22Rv1 (cell line): ENCODE data around the gene HAT1.
A peak's percentile ranks its signal among the peaks of the same experiment; 100 is the strongest.

Experiments used
- H3K27ac ChIP-seq: fragments of 450-650 bp; 2 replicates; pipeline ENCODE4 v1.5.1; 2017
- ZFX ChIP-seq: fragments of 450-650 bp; IDR thresholded peaks from 2 replicates; pipeline ENCODE4 v1.6.1; 2017; ENCODE audit warnings: antibody characterized with exemption, borderline replicate concordance
- TF ChIP-seq, protein P1 (sequence below): fragments of 450-650 bp; IDR thresholded peaks from 2 replicates; pipeline ENCODE4 v1.5.1; 2017; ENCODE audit warnings: mild to moderate bottlenecking

HAT1 gene

DNA sequence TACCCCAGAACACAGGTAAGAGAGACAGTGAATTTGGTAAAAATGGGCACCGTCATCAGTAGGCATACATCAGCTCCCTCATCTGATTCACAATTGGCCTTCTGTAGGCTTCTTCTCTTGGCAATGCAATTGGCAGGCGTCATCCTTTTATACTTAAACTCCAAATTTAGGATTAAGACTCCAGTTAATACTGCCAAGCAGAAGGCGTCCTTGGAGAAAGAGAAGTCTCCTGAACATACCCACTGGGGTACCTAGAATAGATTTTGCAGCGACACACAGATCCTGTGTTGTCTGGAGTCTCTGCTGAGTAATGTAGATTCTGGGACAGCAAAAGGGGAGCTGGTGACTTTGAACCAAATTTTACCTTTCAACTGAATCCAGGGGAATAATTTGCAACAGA lies 76.9 kb downstream of the HAT1 start:
- peak overlapping the region; percentile 72 for H3K27ac ChIP-seq
- TF ChIP-seq, protein P1, sequence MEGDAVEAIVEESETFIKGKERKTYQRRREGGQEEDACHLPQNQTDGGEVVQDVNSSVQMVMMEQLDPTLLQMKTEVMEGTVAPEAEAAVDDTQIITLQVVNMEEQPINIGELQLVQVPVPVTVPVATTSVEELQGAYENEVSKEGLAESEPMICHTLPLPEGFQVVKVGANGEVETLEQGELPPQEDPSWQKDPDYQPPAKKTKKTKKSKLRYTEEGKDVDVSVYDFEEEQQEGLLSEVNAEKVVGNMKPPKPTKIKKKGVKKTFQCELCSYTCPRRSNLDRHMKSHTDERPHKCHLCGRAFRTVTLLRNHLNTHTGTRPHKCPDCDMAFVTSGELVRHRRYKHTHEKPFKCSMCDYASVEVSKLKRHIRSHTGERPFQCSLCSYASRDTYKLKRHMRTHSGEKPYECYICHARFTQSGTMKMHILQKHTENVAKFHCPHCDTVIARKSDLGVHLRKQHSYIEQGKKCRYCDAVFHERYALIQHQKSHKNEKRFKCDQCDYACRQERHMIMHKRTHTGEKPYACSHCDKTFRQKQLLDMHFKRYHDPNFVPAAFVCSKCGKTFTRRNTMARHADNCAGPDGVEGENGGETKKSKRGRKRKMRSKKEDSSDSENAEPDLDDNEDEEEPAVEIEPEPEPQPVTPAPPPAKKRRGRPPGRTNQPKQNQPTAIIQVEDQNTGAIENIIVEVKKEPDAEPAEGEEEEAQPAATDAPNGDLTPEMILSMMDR: no peak
- TF ChIP-seq ZFX: no peak

- peak within 1 kb of the TSS; percentile 72 for H3K27ac ChIP-seq
- TF ChIP-seq ZFX: no peak
- TF ChIP-seq, protein P1: no peak
Observed at GRCh38 chr2:171999604-172000469, 77.6 kb downstream of the HAT1 start, which contains the start of gene METAP1D. Gene METAP1D (plus strand): TSS chr2:171999953. CDS start chr2:171999970, 17 bp downstream.

DNA sequence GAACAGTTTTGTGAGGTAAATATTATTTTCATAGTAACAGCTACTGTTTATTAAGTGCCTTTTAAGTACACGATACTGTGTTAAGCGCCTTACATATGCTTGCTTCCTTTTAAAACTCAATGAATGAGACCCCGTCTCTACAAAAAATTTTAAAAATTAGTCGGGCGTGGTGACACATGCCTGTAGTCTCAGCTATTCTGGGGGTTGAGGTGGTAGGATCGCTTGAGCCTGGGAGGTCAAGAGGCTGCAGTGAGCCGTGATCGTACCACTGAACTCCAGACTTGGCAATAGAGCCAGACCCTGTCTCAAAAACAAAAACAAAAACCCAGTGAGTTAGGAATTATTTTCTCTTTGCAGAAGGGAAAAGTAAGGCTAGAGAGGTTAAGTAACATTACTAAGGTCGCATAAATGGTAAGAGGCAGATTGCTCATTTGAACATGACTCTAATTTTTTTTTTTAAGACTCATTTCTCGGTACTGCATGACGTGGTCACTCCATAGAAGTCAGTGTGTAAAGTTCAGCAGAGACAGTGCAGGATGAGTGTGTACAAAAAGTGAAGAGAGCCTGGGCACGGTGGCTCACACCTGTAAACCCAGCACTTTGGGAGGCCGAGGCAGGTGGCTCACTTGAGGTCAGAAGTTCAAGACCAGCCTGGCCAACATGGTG lies 78.6 kb downstream of the HAT1 start:
- TF ChIP-seq ZFX: no peak
- TF ChIP-seq, protein P1: no peak
- H3K27ac ChIP-seq: peak overlapping the region; percentile 72

DNA sequence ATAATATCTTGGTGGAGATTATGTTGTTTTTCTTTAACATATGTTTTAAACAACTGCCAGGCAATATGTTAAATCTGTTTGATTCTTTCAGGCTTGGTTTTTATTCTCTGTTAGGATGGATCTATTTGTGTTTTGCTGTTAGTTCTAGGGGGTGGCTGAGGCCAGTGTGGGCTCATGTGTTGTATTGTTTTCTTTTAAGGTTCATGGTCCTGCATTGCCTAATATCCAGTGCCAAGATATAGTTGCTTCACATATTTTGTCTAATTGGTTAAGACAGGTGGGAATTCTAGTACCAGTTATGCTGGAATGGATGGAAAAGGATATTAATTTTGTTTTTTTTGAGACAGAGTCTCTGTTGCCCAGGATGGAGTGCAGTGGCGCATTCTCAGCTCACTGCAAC lies 85.1 kb downstream of the HAT1 start:
- no peak overlapping the region for H3K27ac ChIP-seq
- TF ChIP-seq, protein P1: no peak
- no peak for TF ChIP-seq ZFX

DNA sequence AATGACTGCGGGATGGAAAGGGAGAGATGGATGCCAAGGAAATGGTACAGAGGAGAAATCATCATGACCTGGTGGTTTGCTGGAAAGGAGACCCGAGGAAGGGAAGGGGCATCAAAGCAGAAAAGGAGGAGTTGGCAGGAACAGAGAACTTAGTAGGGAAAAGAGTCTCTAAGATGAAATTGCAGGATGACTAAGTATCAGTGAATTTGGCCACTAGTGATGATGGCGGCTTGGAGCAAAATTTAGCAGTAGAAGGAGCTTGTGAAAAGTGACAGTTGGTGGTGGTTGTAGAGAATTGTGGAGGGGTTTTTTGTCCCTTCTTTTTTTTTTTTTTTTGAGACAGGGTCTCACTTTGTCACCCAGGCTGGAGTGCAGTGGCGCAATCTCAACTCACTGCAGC lies 87.6 kb downstream of the HAT1 start:
- H3K27ac ChIP-seq: no peak overlapping the region
- TF ChIP-seq, protein P1: no peak
- TF ChIP-seq ZFX: no peak

GRCh38 chr2:172011812-172012575 lies 89.7 kb downstream of the HAT1 start:
- no peak for TF ChIP-seq ZFX
- TF ChIP-seq, protein P1: no peak

More at GRCh38 chr2:172011812-172012575, 89.7 kb downstream of the HAT1 start:
- no peak overlapping the region for H3K27ac ChIP-seq
